Measurements from ENCODE around the gene BEND7.

GRCh38 chr10:13399236-13399635 is 129.6 kb downstream of the BEND7 start:
- TF ChIP-seq CTCF (IDR thresholded peaks at IDR 0.05) = no peak
- TF ChIP-seq TCF7L2 (IDR thresholded peaks at IDR 0.05; ENCODE audit: low read depth, low read length) = no peak

All from Panc1 (cell line).